Neuron (in vitro differentiated cells): ENCODE measurements around the gene TSPAN18.

Experiments
- H2AFZ ChIP-seq: one replicate; pipeline ENCODE4 v1.6.1; 2013; ENCODE audit warnings: low read depth, mild to moderate bottlenecking, inconsistent platforms, low read length, moderate library complexity
- H3K27me3 ChIP-seq: one replicate; pipeline ENCODE4 v1.6.1; 2013; ENCODE audit warnings: low read length; ENCODE audit not compliant: insufficient read depth
- H3K36me3 ChIP-seq: one replicate; pipeline ENCODE4 v1.6.1; 2013; ENCODE audit warnings: low read length; ENCODE audit not compliant: insufficient read depth
- H3K4me1 ChIP-seq: one replicate; pipeline ENCODE4 v1.6.1; 2013; ENCODE audit warnings: low read length; ENCODE audit not compliant: insufficient read depth
- H3K4me3 ChIP-seq: 2 replicates; pipeline ENCODE4 v1.5.1; 2013; ENCODE audit warnings: mild to moderate bottlenecking, low read length, moderate library complexity
- H3K9me3 ChIP-seq: one replicate; pipeline ENCODE4 v1.6.1; 2013; ENCODE audit warnings: low read length

The TSPAN18 gene

GRCh38 chr11:44952082-44952481, 225.3 kb downstream of the TSPAN18 start:
- Histone ChIP-seq H3K4me1 (peaks cover 5% of the 10 kb centered on the region), H3K27me3 (peaks cover 28% of the 10 kb centered on the region)

GRCh38 chr11:44952500-44953260, 225.9 kb downstream of the TSPAN18 start:
- no peaks in the 10 kb centered on the region for H3K36me3 ChIP-seq

More at GRCh38 chr11:44952082-44952481, 225.3 kb downstream of the TSPAN18 start:
- H3K4me3 ChIP-seq = no peak overlapping the region
- H3K36me3 ChIP-seq = no peaks in the 10 kb centered on the region
- H3K9me3 ChIP-seq = no peaks in the 10 kb centered on the region
- H2AFZ ChIP-seq = no peak overlapping the region

DNA sequence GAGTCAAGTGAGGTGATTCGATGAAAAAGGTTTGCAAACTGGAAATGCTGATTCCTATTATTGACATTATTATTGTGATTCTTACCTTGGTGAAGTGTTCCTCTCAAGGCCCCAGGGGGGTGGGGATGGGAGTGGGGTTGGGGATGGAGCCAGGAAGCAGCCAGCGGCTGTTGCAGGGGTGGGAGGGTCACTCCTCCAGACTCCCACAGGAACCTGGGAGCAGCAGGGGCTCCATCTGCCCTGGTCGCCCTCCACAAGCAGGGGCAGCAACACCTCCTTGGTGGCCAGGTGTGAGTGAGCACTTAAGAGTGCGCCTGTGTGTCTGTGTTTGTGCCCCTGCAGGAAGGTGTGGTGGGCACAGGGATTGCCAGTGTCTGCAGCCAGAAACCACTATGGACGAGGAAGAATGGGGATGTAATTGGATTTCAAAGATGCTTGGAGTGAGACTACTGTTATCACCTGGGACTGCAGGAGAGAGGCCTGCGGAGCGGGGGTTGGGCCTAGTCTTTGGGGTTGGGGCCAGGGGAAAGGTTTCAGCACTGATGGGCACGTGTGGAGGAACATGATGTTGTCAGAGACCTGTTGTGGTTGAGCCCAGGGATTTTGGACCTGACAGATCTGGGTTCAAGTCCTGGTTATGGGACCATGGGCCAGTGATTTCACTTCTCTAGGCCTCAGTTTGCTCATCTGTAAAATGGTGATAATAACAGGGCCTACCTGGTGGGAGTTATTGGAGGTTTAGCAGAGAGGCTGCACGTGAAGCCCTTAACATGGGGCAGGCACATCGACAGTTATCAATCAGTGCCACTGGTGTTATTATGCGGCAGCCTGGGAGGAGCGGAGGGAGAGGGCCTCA, 227.5 kb downstream of the TSPAN18 start:
- Histone ChIP-seq H3K4me1 (peaks cover 8% of the 10 kb centered on the region), H3K36me3 (no peaks in the 10 kb centered on the region), H3K27me3 (peaks cover 47% of the 10 kb centered on the region), H3K9me3 (no peaks in the 10 kb centered on the region), H2AFZ (no peak overlapping the region), H3K4me3 (no peak overlapping the region)

More at GRCh38 chr11:44952500-44953260, 225.9 kb downstream of the TSPAN18 start:
- Histone ChIP-seq H3K27me3 (peaks cover 34% of the 10 kb centered on the region), H3K9me3 (no peaks in the 10 kb centered on the region), H3K4me1 (peaks cover 8% of the 10 kb centered on the region), H2AFZ (no peak overlapping the region), H3K4me3 (no peak overlapping the region)

DNA sequence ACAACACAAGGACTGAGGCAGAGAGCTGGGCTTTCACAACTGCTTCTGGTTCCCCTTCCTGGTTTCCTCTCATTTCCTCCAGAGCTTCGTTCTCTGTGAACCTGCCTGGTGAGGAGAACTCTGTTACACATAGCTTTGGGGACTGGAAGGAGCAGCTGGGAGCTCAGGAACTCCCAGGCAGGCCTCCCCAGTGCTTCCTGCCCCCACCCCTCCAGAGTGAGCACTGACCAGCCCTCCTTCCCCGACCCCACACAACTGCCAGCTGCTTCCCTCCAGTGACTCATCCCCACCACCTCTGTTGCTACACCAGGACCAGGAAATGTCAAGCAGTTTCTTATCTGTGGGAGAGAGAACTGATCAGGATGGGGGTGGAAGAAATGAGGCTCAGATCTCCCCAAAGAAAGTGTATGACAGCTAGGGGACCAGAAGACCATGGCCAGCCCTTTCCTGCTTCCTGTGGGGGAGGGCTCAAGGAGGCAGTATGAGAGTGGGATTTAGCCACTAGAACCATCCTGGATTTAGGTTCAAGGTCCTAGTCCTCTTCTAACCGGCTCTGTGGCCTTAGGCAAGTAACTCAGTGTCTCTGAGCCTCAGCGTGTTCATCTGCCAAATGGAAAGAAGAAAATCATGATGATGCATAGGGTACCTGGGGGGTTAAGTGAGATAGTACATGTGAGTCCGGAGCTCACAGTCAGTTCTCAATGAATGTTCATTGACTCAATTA, 228.4 kb downstream of the TSPAN18 start:
- peaks cover 8% of the 10 kb centered on the region for H3K4me1 ChIP-seq

DNA sequence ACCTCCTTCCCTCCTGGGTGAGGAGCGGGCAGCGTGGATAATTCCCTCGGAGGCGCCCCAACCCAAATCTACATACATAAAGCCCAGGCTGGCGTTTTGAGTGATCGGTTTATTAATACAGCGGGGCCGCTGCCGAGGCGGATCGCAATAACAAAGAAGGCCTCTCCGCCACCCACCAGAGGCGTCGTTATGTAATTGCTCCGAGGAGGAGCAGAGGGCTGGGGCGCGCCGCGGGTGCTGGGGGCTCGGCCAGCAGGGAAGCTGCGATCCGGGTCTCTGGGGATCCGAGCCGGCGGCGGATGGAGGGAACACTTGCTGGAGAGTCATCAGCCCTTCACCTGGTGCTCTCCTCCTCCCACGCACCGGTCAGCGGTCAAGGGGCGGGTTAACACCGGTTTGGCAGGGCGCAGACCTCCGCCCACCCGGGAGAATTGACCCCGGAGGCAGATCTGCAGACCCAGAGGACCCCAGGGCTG, 230.3 kb downstream of the TSPAN18 start:
- Histone ChIP-seq H3K36me3 (no peaks in the 10 kb centered on the region), H2AFZ (no peak overlapping the region), H3K4me3 (no peak overlapping the region), H3K4me1 (peaks cover 8% of the 10 kb centered on the region), H3K9me3 (no peaks in the 10 kb centered on the region), H3K27me3 (peaks cover 47% of the 10 kb centered on the region)

More for the DNA sequence above, 228.4 kb downstream of the TSPAN18 start:
- no peaks in the 10 kb centered on the region for H3K36me3 ChIP-seq
- H3K4me3 ChIP-seq = no peak overlapping the region
- H3K9me3 ChIP-seq = no peaks in the 10 kb centered on the region
- no peak overlapping the region for H2AFZ ChIP-seq
- H3K27me3 ChIP-seq = peaks cover 50% of the 10 kb centered on the region

GRCh38 chr11:44957776-44958564, 231.2 kb downstream of the TSPAN18 start:
- Histone ChIP-seq H3K4me1 (peaks cover 8% of the 10 kb centered on the region), H2AFZ (no peak overlapping the region), H3K36me3 (no peaks in the 10 kb centered on the region), H3K4me3 (no peak overlapping the region), H3K27me3 (peaks cover 40% of the 10 kb centered on the region), H3K9me3 (no peaks in the 10 kb centered on the region)

- Histone ChIP-seq H3K27me3 (peaks cover 43% of the 10 kb centered on the region), H3K4me1 (peaks cover 8% of the 10 kb centered on the region), H3K36me3 (no peaks in the 10 kb centered on the region), H3K9me3 (no peaks in the 10 kb centered on the region), H3K4me3 (no peak overlapping the region), H2AFZ (no peak overlapping the region)
Measured at GRCh38 chr11:44959064-44959463, 232.3 kb downstream of the TSPAN18 start.

- H3K4me1 ChIP-seq = peaks cover 8% of the 10 kb centered on the region
- no peaks in the 10 kb centered on the region for H3K36me3 ChIP-seq
- no peak overlapping the region for H2AFZ ChIP-seq
- peaks cover 46% of the 10 kb centered on the region for H3K27me3 ChIP-seq
- H3K4me3 ChIP-seq = no peak overlapping the region
- no peaks in the 10 kb centered on the region for H3K9me3 ChIP-seq
Measured at GRCh38 chr11:44960200-44960845, 233.6 kb downstream of the TSPAN18 start.

GRCh38 chr11:44962464-44962863, 235.7 kb downstream of the TSPAN18 start:
- Histone ChIP-seq H3K27me3 (peaks cover 33% of the 10 kb centered on the region), H3K36me3 (no peaks in the 10 kb centered on the region), H3K9me3 (no peaks in the 10 kb centered on the region), H2AFZ (no peak overlapping the region), H3K4me3 (no peak overlapping the region), H3K4me1 (no peaks in the 10 kb centered on the region)

- H3K4me3 ChIP-seq = no peak overlapping the region
- H3K4me1 ChIP-seq = no peaks in the 10 kb centered on the region
- no peak overlapping the region for H2AFZ ChIP-seq
- peaks cover 26% of the 10 kb centered on the region for H3K27me3 ChIP-seq
- H3K9me3 ChIP-seq = no peaks in the 10 kb centered on the region
- no peaks in the 10 kb centered on the region for H3K36me3 ChIP-seq
Measured at GRCh38 chr11:44963136-44963535, 236.4 kb downstream of the TSPAN18 start.

- H2AFZ ChIP-seq = no peak overlapping the region
- H3K36me3 ChIP-seq = no peaks in the 10 kb centered on the region
- H3K9me3 ChIP-seq = no peaks in the 10 kb centered on the region
- H3K27me3 ChIP-seq = peaks cover 21% of the 10 kb centered on the region
- no peaks in the 10 kb centered on the region for H3K4me1 ChIP-seq
- no peak overlapping the region for H3K4me3 ChIP-seq
Measured at GRCh38 chr11:44963948-44964347, 237.2 kb downstream of the TSPAN18 start.
